ENCODE measurements around the gene DERL3. TPM values are rescaled to one million over a fixed set of nuclear protein-coding genes. Genes with fewer than 3 reads are reported as not detected.

Gene DERL3
- total RNA-seq, 2 donors from 2014 or later, result 2.6 to 5.2 TPM

DNA sequence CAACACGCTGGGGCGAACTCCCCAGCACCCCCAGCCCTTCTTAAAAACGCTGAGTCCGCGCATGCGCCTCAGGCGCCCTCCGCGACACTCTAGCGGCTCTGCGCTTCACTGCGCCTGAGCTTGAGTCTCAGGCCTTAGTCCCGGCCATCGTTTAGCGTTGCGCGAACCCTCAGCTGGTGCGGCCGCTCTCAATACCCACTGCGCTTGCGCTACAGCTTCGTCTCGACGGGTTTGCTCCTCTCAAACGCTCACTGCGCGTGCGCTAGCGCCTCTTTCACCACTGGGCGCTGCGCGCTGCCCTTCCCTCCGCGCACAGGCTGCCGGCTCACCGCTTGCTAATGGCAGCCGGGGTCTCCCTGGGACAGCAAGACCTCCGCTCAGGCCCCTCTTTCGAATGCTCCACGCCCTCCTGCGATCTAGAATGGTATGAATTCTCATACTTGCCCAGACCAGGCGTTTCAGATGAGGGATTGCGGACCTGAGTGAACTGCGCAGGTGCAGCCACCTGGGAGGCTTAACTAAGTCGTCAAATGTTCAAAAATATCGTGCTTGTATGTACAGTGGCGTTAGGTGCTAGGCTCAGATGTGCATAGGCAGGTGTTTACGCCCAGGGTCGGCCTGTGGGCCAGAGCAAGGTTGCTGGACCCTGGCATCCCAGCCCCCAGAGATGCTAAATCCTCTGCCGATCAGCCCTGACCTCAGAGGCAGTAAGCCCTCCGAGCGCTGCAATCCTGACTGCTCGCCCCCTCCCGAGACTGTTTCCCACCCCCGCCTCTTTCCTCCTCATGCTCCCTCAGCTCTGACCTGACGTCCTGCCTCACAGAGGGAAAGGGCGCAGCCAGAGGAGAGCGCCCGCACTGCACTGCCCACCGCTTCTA lies 19.0 kb upstream of the DERL3 start, which contains the start of gene SLC2A11:
Gene SLC2A11 (plus strand): TSS at position 270 of the 878 bp plus-strand sequence. CDS start 125 bp downstream, at position 395.
- peak; percentile 96 to 97 for ATAC-seq (replicated peaks in 1 of 2)
- Mint-ChIP-seq H3K36me3 (ENCODE audit: insufficient read depth in 2 of 2) (no peaks in the 10 kb centered on the region), H3K4me1 (ENCODE audit: low read depth) (peaks cover 25% of the 10 kb centered on the region), H3K27ac (peak within 1 kb of the TSS; percentile 88), H3K27me3 (ENCODE audit: low read depth) (no peaks in the 10 kb centered on the region), H3K4me3 (peak within 1 kb of the TSS; percentile 91 to 94), H3K9me3 (no peaks in the 10 kb centered on the region)
- peak; percentile 94 to 97 for DNase-seq

DNA sequence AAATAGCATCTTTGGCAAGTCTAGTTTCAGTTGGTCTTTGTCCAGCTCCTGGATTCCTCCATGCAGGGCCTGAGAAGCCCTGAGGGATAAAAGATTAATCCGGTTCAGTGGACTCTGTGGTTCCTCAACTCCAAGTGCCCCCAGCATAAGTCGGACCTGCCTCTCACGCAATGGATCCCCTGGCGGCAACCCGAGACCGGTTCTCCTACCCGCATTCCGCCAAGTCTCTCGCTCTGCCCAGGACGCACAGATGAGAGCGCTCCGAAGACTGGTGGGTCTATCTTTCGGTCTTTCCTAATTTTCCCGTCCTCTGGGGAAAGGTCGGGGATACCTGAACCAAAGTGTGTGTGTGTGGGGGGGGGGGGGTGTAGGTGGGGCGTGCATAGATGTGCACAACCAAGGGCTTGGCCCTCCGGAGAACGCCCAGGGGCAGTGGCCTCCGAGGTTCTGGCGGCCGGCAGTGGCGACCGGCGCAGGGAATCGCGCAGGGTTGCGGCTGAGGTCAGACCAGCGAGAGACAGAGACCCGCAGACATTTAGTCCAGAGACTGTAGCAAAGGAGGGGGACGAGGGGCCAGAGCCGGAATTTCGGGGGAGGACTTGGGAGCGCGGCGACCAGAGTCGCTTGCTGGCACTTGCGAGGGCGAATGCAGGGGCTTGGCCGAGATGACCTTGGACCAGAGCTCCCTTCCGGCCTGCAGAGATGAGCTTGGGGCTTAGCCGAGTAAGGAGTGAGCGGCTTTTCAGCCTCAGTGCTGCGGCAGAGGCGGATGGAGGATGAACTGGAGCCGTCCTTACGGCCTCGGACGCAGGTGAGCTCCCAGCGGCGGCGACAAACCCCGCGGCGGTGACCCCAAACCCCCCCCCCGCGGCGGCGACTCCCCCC lies 18.2 kb upstream of the DERL3 start:
- peak overlapping the region; percentile 91 to 94 for H3K4me3 Mint-ChIP-seq
- DNase-seq, result peak; percentile 25 to 35
- H3K27me3 Mint-ChIP-seq (ENCODE audit: low read depth), result no peaks in the 10 kb centered on the region

DNA sequence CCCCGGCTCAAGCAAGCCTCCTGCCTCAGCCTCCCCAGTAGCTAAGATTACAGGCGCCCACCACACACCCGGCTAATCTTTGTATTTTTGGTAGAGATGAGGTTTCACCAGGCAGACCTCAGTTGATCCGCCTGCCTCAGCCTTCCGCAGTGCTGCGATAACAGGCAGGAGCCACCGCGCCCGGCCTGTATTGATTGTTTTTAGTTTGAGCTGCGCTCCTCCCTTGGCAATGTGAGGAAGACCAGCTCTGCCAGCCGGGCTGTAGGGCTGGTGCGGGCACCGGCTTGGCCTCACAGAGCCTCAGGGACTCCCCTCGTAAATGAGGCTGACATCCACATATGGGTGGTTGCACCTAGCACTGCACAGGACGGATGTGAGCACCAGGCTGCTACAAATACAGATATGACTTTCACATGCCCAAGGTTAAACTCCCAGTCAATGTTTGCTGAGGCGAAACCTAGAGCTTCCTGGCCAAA lies 11.4 kb upstream of the DERL3 start:
- H3K9me3 Mint-ChIP-seq, result no peaks in the 10 kb centered on the region
- no peak overlapping the region for H3K27ac Mint-ChIP-seq
- H3K4me1 Mint-ChIP-seq (ENCODE audit: low read depth), result no peaks in the 10 kb centered on the region
- DNase-seq (no peak), ATAC-seq (replicated peaks in 1 of 2) (no peak)
- peaks cover 4% of the 10 kb centered on the region for H3K27me3 Mint-ChIP-seq (ENCODE audit: low read depth)
- H3K4me3 Mint-ChIP-seq, result peak overlapping the region; percentile 40 to 52
- H3K36me3 Mint-ChIP-seq (ENCODE audit: insufficient read depth in 2 of 2), result no peaks in the 10 kb centered on the region

More for the DNA sequence above, 18.2 kb upstream of the DERL3 start:
- no peaks in the 10 kb centered on the region for H3K36me3 Mint-ChIP-seq (ENCODE audit: insufficient read depth in 2 of 2)
- peaks cover 25% of the 10 kb centered on the region for H3K4me1 Mint-ChIP-seq (ENCODE audit: low read depth)
- no peaks in the 10 kb centered on the region for H3K9me3 Mint-ChIP-seq
- peak; percentile 56 to 65 for ATAC-seq (replicated peaks in 1 of 2)
- peak overlapping the region; percentile 64 for H3K27ac Mint-ChIP-seq

DNA sequence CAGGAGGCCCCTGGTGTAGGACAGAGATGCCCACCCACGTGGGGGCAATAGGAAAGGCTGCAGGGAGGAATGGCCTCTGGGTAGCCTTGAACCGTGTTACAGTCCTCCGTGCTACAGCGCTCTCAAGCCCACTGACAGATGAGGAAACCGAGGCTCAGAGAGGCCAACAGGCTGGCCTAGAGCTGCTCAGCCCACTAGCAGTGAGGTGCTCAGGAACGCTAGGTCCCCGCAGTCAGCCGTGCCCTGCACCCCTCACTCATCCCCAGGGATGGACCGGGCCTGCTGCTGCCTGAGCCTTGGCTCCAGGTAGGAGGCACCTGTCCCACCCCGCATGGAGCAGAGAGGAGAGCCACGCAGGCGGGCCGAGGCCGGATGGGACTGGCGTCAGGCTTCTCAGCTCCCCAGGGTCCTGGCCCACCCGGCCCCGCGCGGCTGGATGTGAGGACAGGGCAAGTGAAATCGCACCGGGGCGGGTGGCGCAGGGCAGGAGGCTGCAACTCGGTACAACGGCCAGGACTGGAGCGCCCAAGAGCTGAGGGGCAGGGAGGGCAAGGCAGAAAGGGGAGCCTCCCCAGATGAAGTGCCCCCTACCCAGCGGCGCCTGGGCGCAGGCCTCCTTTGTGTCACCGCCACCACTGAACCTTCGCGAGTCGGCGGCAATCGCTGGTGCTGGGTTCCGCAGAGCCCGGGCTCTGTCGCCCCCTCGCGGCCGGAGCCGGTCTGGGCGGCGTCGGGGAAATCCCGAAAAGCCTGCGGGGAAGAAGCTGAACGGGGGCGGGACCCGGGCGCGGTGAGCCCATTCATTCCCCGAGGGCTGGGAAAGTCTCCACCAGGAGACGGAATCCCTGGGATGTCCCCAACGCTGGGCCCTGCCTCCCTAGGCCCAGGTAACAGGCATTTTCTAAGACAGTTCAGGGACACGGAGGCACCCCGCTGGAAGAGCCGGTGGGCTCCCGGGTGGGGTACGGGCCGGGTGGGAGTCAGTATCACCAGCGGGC lies 10.5 kb upstream of the DERL3 start:
- no peaks in the 10 kb centered on the region for H3K36me3 Mint-ChIP-seq (ENCODE audit: insufficient read depth in 2 of 2)
- peak overlapping the region; percentile 49 to 54 for H3K4me3 Mint-ChIP-seq
- H3K4me1 Mint-ChIP-seq (ENCODE audit: low read depth), result no peaks in the 10 kb centered on the region
- no peak overlapping the region for H3K27ac Mint-ChIP-seq
- H3K9me3 Mint-ChIP-seq, result no peaks in the 10 kb centered on the region
- peaks cover 4% of the 10 kb centered on the region for H3K27me3 Mint-ChIP-seq (ENCODE audit: low read depth)
- ATAC-seq (replicated peaks in 1 of 2) (peak; percentile 88 to 92), DNase-seq (peak; percentile 86 to 93)

DNA sequence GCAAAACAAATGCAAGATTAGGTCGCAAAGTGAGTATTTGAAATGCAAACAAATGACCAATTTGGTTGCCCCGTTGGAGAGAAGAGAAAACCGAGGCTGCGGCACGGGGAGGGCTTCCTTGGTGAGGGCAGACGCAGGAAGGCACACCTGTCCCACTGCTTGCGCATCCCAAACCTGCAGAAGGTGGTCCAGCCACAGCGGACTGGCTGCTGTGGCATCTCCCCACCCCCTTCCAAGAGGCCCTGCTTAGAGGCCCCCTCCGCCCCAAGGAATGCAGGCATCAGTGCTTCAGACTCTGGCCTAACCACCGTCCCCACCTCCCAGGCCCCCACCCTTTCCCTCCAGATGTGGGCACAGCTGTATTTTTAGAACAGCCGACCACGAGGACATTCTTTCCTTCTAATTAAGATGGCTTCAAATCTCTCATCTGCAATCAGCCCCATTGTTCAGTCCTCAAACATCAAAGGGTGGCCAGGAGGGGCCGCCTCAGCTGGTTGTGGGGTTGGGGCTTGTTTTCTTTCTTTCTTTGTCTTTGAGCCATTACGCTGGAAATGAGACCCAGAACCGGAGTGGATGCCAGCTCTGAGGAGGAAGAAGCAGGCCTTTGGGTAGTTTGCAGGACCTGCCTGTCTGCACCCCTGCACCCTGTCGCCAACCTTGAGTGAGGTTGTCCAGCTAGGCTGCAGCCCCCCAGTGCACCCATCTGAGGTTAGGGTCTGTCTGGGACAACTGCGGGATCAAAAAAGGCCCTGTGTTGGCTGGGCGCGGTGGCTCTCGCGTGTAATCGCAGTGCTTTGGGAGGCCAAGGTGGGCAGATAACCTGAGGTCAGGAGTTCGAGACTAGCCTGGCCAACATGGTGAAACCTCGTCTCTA lies 9.4 kb upstream of the DERL3 start:
- Mint-ChIP-seq H3K9me3 (no peaks in the 10 kb centered on the region), H3K4me1 (ENCODE audit: low read depth) (no peaks in the 10 kb centered on the region), H3K27ac (no peak overlapping the region), H3K36me3 (ENCODE audit: insufficient read depth in 2 of 2) (no peaks in the 10 kb centered on the region), H3K4me3 (no peak overlapping the region), H3K27me3 (ENCODE audit: low read depth) (peaks cover 4% of the 10 kb centered on the region)
- DNase-seq, result no peak
- no peak for ATAC-seq (replicated peaks in 1 of 2)

DNA sequence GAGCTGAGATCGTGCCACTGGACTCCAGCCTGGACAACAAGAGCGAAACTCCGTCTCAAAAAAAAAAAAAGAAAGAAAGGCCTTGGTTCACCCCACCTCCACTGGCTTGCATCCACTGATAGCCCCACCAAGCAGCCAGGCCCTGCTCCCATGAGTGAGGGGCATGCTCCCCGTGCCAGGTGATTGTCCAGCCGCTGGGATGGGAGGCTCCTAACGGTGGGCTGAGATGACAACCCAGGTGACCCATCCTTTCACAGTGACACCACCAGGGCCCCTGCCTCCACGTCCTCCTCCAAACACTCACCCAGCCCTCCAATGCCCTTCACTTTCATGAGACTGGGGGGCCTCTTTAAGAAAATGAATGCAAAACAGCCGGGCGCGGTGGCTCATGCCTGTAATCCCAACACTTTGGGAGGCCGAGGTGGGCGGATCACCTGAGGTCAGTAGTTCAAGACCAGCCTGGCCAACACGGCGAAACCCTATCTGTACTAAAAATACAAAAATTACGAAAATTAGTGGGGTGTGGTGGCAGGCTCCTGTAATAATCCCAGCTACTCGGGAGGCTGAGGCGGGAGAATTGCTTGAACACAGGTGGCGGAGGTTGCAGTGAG lies 8.6 kb upstream of the DERL3 start:
- Mint-ChIP-seq H3K9me3 (no peaks in the 10 kb centered on the region), H3K27ac (no peak overlapping the region), H3K4me1 (ENCODE audit: low read depth) (no peaks in the 10 kb centered on the region), H3K27me3 (ENCODE audit: low read depth) (peaks cover 4% of the 10 kb centered on the region), H3K4me3 (no peak overlapping the region), H3K36me3 (ENCODE audit: insufficient read depth in 2 of 2) (no peaks in the 10 kb centered on the region)
- DNase-seq (no peak), ATAC-seq (replicated peaks in 1 of 2) (no peak)

DNA sequence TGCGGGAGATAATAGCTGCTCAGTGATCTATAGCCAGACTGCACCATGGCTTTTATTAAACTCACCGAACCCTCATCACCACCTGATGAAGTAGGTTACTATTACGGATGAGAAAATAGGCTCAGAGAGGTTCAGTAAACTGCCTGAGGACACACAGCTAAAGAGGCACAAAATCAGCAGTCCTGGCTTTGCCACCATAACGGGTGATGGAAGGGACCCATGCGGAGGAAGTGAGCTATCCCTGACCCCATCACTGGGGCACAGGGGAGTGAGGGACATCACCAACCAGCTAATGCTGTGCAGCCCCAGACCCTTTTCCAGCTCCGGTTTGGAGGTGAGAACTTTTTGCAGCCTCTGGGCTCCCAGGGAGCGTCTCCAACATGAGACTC lies 7.3 kb upstream of the DERL3 start:
- ATAC-seq (replicated peaks in 1 of 2) (no peak), DNase-seq (no peak)
- Mint-ChIP-seq H3K27ac (no peak overlapping the region), H3K36me3 (ENCODE audit: insufficient read depth in 2 of 2) (no peaks in the 10 kb centered on the region), H3K4me1 (ENCODE audit: low read depth) (no peaks in the 10 kb centered on the region), H3K4me3 (no peak overlapping the region), H3K9me3 (no peaks in the 10 kb centered on the region), H3K27me3 (ENCODE audit: low read depth) (peaks cover 8% of the 10 kb centered on the region)

DNA sequence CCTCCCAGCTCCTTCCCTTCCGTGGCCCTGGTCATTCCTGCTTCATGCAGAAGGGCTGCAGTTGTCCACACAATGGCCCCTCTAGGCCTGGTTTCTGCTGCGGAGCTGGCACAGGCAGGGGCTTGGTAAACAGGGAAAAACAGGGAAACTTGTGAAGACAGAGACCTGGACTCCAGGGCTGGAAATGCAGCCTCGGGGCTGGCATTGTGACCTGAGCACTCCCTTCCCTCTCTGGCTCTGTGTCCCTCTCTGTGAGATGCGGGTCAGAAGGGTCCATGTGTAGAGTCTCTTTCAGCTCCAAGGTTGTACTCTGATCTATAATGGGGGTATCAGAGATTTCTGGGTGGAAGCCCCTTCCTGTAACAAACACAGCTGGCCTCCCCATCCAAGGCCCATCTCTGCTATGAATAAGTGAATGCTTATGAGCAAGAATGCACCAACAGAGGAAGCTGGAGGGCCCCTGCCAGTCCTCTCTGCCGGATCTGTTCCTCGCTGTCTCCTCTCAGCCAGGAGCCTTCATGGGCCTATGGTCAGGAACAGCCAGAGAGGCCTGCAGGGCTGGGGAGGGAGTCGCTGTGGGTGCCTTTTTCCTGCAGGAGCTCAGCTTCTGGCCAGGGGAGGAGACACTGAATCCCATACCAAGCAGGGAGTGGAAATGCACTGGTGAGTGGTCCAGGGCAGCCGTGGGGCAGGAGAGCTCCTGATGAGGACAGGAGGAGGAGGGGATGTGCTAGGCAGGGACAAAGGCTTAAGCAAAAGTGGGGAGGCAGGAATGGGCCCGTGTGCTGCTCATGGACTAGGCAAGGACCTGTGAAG lies 6.7 kb upstream of the DERL3 start:
- no peak for ATAC-seq (replicated peaks in 1 of 2)
- Mint-ChIP-seq H3K36me3 (ENCODE audit: insufficient read depth in 2 of 2) (no peaks in the 10 kb centered on the region), H3K9me3 (no peaks in the 10 kb centered on the region), H3K4me3 (no peak overlapping the region), H3K27me3 (ENCODE audit: low read depth) (peaks cover 14% of the 10 kb centered on the region), H3K27ac (no peak overlapping the region), H3K4me1 (ENCODE audit: low read depth) (no peaks in the 10 kb centered on the region)
- DNase-seq, result no peak

DNA sequence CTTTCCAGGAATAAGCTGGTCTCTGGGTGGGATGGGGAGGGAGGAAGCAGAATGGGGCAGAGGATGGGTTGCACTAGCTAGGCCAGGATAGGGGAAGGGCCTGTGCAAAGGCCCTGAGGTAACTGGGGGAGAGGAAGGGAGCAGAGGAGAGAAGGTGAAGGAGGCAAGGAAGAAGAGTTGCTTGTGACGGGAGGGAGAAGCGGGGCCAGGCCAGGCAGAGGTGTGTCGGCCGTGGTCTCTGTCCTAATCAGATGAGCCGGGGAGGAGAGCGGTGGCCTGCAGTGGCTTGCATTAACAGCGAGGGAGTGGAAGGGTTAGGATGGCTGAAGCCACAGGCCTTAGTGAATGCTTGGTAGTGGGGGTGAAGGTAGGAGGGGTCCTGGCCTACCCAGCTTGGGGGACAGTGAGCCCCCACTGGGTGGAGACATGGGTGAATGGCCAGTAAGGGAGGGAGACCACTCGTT lies 6.0 kb upstream of the DERL3 start:
- peaks cover 3% of the 10 kb centered on the region for H3K4me1 Mint-ChIP-seq (ENCODE audit: low read depth)
- H3K36me3 Mint-ChIP-seq (ENCODE audit: insufficient read depth in 2 of 2), result no peaks in the 10 kb centered on the region
- no peak overlapping the region for H3K4me3 Mint-ChIP-seq
- no peaks in the 10 kb centered on the region for H3K9me3 Mint-ChIP-seq
- peaks cover 16% of the 10 kb centered on the region for H3K27me3 Mint-ChIP-seq (ENCODE audit: low read depth)
- no peak overlapping the region for H3K27ac Mint-ChIP-seq
- ATAC-seq (replicated peaks in 1 of 2) (no peak), DNase-seq (no peak)

DNA sequence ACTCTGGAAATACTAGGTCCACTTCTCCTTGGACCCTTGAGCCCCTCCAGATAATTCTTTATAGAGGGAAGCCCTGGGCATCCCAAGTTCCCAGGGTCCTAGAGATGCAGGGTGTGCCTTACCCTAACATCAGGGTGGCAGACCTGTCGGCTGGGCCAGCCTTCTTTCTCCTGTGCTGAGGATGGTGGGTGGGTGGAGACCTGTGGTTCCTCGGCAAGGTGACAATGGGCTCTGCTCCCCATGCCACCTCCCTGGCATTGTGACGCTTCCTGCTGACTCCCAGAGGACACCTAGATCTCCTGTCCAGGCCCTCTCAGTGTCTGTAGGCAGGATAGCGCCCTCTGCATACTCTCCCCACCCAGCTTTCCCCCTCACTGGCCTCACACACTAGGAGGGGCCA lies 3.8 kb upstream of the DERL3 start:
- peaks cover 20% of the 10 kb centered on the region for H3K27me3 Mint-ChIP-seq (ENCODE audit: low read depth)
- peaks cover 0 to 3% of the 10 kb centered on the region in 2 donors for H3K36me3 Mint-ChIP-seq (ENCODE audit: insufficient read depth in 2 of 2)
- no peak for ATAC-seq (replicated peaks in 1 of 2)
- H3K27ac Mint-ChIP-seq, result no peak overlapping the region
- H3K4me1 Mint-ChIP-seq (ENCODE audit: low read depth), result peaks cover 18% of the 10 kb centered on the region
- DNase-seq, result no peak
- no peaks in the 10 kb centered on the region for H3K9me3 Mint-ChIP-seq
- no peak overlapping the region for H3K4me3 Mint-ChIP-seq

All from activated T-cell treated with anti-CD3 and anti-CD28 coated beads, Interleukin-2, amount 50 U/mL, for 72 hours (primary cell).